HepG2 (cell line): Measurements from ENCODE around the gene PRR19. TPM values are rescaled to one million over a fixed set of nuclear protein-coding genes. Genes with fewer than 3 reads are reported as not detected.

Experiments
- CBX1 ChIP-seq: IDR thresholded peaks from one replicate; pipeline ENCODE4 v1.6.1; 2016; ENCODE audit warnings: antibody characterized with exemption, low read depth
- CEBPB ChIP-seq: IDR thresholded peaks from 2 replicates; pipeline ENCODE4 v1.6.1; 2011; ENCODE audit warnings: low read depth, low read length, improper control_type of control experiment, borderline replicate concordance
- CHCHD3 ChIP-seq: sonication (generic); formaldehyde crosslinking; IDR thresholded peaks from 2 replicates; pipeline ENCODE4 v1.8.0; 2022; ENCODE audit warnings: mild to moderate bottlenecking, missing genetic modification reagents, moderate library complexity
- ELF4 ChIP-seq: sonication (generic); formaldehyde crosslinking; IDR thresholded peaks from 2 replicates; pipeline ENCODE4 v1.5.0; 2020; ENCODE audit warnings: missing genetic modification reagents, mild to moderate bottlenecking, moderate library complexity, borderline replicate concordance
- IRF2 ChIP-seq: IDR thresholded peaks from 2 replicates; pipeline ENCODE4 v1.6.1; 2018; ENCODE audit warnings: missing genetic modification reagents, missing compliant biosample characterization
- KLF11 ChIP-seq: IDR thresholded peaks from 2 replicates; pipeline ENCODE4 v1.6.1; 2016; ENCODE audit warnings: missing compliant biosample characterization
- MAF1 ChIP-seq: sonication (generic); formaldehyde crosslinking; IDR thresholded peaks from 2 replicates; pipeline ENCODE4 v1.5.0; 2020; ENCODE audit warnings: missing genetic modification reagents, borderline replicate concordance
- MEIS1 ChIP-seq: sonication (generic); formaldehyde crosslinking; IDR thresholded peaks from 2 replicates; pipeline ENCODE4 v1.9.0; 2021; ENCODE audit warnings: mild to moderate bottlenecking, missing genetic modification reagents, moderate library complexity, borderline replicate concordance
- PAF1 ChIP-seq: IDR thresholded peaks from 2 replicates; pipeline ENCODE4 v1.6.1; 2016; ENCODE audit warnings: missing genetic modification reagents, missing compliant biosample characterization
- RAD21 ChIP-seq: fragments of 450-650 bp; formaldehyde crosslinking; IDR thresholded peaks from 2 replicates; pipeline ENCODE4 v1.5.0; 2020; ENCODE audit warnings: mild to moderate bottlenecking
- TBL1XR1 ChIP-seq: fragments of 150-350 bp; IDR thresholded peaks from 2 replicates; pipeline ENCODE4 v1.6.1; 2014; ENCODE audit warnings: borderline replicate concordance, low read length; ENCODE audit not compliant: partially characterized antibody
- TCF7 ChIP-seq: sonication (generic); IDR thresholded peaks from 2 replicates; pipeline ENCODE4 v1.6.1; 2016; ENCODE audit warnings: antibody characterized with exemption, low read depth
- THYN1 ChIP-seq: sonication (generic); formaldehyde crosslinking; IDR thresholded peaks from 2 replicates; pipeline ENCODE4 v1.8.1; 2023; ENCODE audit warnings: low read depth, mild to moderate bottlenecking, moderate library complexity, missing genetic modification reagents, borderline replicate concordance
- ZBTB3 ChIP-seq: sonication (generic); formaldehyde crosslinking; IDR thresholded peaks from 2 replicates; pipeline ENCODE4 v1.4.0; 2020; ENCODE audit warnings: low read depth, mild to moderate bottlenecking, moderate library complexity, missing genetic modification reagents, borderline replicate concordance
- ZNF143 ChIP-seq: sonication (generic); formaldehyde crosslinking; IDR thresholded peaks from 2 replicates; pipeline ENCODE4 v1.4.0; 2020; ENCODE audit warnings: missing genetic modification reagents
- ZNF20 ChIP-seq: sonication (generic); formaldehyde crosslinking; IDR thresholded peaks from 2 replicates; pipeline ENCODE4 v1.4.0; 2020; ENCODE audit warnings: mild to moderate bottlenecking, moderate library complexity, missing genetic modification reagents
- ZNF251 ChIP-seq: sonication (generic); formaldehyde crosslinking; IDR thresholded peaks from 2 replicates; pipeline ENCODE4 v1.9.0; 2021; ENCODE audit warnings: mild to moderate bottlenecking, missing genetic modification reagents
- ZNF510 ChIP-seq: sonication (generic); formaldehyde crosslinking; IDR thresholded peaks from 2 replicates; pipeline ENCODE4 v1.4.0; 2020; ENCODE audit warnings: low read depth, mild to moderate bottlenecking, missing genetic modification reagents
- ZNF577 ChIP-seq: sonication (generic); formaldehyde crosslinking; IDR thresholded peaks from 2 replicates; pipeline ENCODE4 v1.4.0; 2020; ENCODE audit warnings: mild to moderate bottlenecking, low read depth, missing genetic modification reagents, borderline replicate concordance
- polyA plus RNA-seq, 8 experiments: library from polyadenylated mRNA; depleted of rRNA in 3 of 8; stranded (reverse) in 7 of 8; unstranded in 1 of 8; fragments of >200 nt; fragmentation: Illumina TruSeq in 4 of 8; extraction: Trizol in 4 of 8; gene quantifications; 2 replicates each; pipeline versions ENCODE4 v1.2.1 to v1.2.3, GENCODE V29; 2011 to 2016; ENCODE audit warnings: low read depth in 4 of 8, missing spikeins in 1 of 8, mixed read lengths in 1 of 8; ENCODE audit not compliant: insufficient read depth in 1 of 8
- total RNA-seq, 5 experiments: library from RNA; depleted of rRNA; stranded (reverse); fragments of >200 nt; fragmentation: Illumina TruSeq; extraction: Trizol; gene quantifications; 2 replicates each; pipeline ENCODE4 v1.2.3, GENCODE V29; 2016; ENCODE audit warnings: low read depth in 1 of 5
- TF ChIP-seq, protein P1 (sequence below): sonication (generic); formaldehyde crosslinking; IDR thresholded peaks from 2 replicates; pipeline ENCODE4 v1.8.0; 2022; ENCODE audit warnings: mild to moderate bottlenecking, missing genetic modification reagents, borderline replicate concordance
- TF ChIP-seq, protein P2 (sequence below): sonication (generic); formaldehyde crosslinking; IDR thresholded peaks from 2 replicates; pipeline ENCODE4 v1.8.0; 2022; ENCODE audit warnings: missing genetic modification reagents, mild to moderate bottlenecking, borderline replicate concordance
- TF ChIP-seq, protein P3 (sequence below): sonication (generic); formaldehyde crosslinking; conservative IDR thresholded peaks from 2 replicates; pipeline ENCODE4 v1.4.0; 2020; ENCODE audit warnings: missing genetic modification reagents
- TF ChIP-seq, protein P4 (sequence below): sonication (generic); formaldehyde crosslinking; IDR thresholded peaks from 2 replicates; pipeline ENCODE4 v1.5.0; 2020; ENCODE audit warnings: mild to moderate bottlenecking, missing genetic modification reagents, moderate library complexity

Gene PRR19
- total and polyA plus RNA-seq, 2 of the 13 experiments (the other 11 are each of a cell fraction or from before 2014, with no cell fraction given): 0.21 to 0.33 TPM

DNA sequence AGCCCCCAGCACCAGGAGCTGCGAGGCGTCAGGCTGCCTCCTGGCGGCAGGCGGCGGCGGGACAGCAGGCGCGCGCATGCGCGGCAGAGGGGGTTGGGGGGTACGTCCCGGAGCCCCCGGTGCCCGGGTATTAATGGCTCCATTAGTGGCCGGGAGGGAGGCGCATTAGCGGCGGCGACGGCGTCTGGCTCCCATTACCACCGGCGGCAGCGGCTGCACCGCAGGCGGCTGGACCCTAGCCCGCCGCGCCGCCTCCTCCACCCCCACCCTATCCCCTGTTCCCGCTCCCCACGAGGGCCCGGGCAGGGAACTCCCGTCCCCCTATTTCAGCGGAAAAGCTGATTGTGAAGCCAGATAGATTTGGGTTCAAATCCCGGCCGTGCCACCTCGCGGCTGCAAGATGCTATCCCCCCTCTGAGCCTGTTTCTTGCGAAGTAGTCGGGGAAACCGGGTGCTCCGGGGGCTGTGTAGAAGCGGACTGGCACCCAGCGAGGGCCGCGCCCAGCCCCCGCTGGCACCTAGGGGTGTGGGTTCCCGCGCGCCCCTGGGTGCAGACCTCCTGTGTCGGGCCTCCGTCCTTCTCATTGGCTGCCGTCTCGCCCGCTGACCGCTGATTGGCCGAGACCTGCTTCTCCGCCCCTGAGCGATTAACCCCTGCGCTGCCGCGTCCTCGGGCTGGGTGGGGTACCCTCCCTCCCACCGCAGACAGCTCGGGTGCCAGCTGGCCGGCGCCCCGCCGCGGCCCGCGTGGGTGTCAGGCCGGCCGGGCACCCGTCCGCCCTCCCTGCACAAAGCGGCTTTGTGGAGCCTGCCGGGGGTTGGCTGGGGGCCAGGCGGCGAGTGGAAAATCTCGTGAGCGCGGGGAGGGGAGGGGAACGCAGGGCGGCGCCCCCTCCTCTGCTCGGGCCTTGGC, 21.8 kb upstream of the PRR19 start (continued):
- TF ChIP-seq ZBTB3 (CRISPR knock-in tag): no peak
- TF ChIP-seq ELF4 (CRISPR knock-in tag): no peak
- TF ChIP-seq KLF11 (CRISPR knock-in tag): no peak
- TF ChIP-seq, protein P1, sequence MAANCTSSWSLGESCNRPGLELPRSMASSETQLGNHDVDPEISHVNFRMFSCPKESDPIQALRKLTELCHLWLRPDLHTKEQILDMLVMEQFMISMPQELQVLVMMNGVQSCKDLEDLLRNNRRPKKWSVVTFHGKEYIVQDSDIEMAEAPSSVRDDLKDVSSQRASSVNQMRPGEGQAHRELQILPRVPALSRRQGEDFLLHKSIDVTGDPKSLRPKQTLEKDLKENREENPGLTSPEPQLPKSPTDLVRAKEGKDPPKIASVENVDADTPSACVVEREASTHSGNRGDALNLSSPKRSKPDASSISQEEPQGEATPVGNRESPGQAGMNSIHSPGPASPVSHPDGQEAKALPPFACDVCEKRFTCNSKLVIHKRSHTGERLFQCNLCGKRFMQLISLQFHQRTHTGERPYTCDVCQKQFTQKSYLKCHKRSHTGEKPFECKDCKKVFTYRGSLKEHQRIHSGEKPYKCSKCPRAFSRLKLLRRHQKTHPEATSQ (CRISPR knock-in tag): 0 out of 2 replicates have a peak, but pooled peaks have one; percentile 50
- TF ChIP-seq CHCHD3 (CRISPR knock-in tag): no peak
- TF ChIP-seq TCF7: no peak
- no peak for TF ChIP-seq PAF1
- TF ChIP-seq ZNF20 (CRISPR knock-in tag): no peak
- TF ChIP-seq TBL1XR1: peak; percentile 32
- no peak for TF ChIP-seq CEBPB
- 0 out of 2 replicates have a peak, but pooled peaks have one; percentile 41 for TF ChIP-seq MAF1
- TF ChIP-seq, protein P2, sequence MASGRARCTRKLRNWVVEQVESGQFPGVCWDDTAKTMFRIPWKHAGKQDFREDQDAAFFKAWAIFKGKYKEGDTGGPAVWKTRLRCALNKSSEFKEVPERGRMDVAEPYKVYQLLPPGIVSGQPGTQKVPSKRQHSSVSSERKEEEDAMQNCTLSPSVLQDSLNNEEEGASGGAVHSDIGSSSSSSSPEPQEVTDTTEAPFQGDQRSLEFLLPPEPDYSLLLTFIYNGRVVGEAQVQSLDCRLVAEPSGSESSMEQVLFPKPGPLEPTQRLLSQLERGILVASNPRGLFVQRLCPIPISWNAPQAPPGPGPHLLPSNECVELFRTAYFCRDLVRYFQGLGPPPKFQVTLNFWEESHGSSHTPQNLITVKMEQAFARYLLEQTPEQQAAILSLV: peak; percentile 26; the same call in 1 of the 2 replicates
- no peak for TF ChIP-seq CBX1
- TF ChIP-seq IRF2: no peak
- 0 out of 2 replicates have a peak, but pooled peaks have one; percentile 23 for TF ChIP-seq THYN1 (CRISPR knock-in tag)
- TF ChIP-seq ZNF143: peak; percentile 7; the same call in 1 of the 2 replicates
- TF ChIP-seq, protein P3, sequence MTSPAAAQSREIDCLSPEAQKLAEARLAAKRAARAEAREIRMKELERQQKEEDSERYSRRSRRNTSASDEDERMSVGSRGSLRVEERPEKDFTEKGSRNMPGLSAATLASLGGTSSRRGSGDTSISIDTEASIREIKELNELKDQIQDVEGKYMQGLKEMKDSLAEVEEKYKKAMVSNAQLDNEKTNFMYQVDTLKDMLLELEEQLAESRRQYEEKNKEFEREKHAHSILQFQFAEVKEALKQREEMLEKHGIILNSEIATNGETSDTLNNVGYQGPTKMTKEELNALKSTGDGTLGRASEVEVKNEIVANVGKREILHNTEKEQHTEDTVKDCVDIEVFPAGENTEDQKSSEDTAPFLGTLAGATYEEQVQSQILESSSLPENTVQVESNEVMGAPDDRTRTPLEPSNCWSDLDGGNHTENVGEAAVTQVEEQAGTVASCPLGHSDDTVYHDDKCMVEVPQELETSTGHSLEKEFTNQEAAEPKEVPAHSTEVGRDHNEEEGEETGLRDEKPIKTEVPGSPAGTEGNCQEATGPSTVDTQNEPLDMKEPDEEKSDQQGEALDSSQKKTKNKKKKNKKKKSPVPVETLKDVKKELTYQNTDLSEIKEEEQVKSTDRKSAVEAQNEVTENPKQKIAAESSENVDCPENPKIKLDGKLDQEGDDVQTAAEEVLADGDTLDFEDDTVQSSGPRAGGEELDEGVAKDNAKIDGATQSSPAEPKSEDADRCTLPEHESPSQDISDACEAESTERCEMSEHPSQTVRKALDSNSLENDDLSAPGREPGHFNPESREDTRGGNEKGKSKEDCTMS (CRISPR knock-in tag): no peak
- TF ChIP-seq RAD21: peak; percentile 89
- TF ChIP-seq ZNF251 (CRISPR knock-in tag): no peak
- no peak for TF ChIP-seq MEIS1
- TF ChIP-seq, protein P4, sequence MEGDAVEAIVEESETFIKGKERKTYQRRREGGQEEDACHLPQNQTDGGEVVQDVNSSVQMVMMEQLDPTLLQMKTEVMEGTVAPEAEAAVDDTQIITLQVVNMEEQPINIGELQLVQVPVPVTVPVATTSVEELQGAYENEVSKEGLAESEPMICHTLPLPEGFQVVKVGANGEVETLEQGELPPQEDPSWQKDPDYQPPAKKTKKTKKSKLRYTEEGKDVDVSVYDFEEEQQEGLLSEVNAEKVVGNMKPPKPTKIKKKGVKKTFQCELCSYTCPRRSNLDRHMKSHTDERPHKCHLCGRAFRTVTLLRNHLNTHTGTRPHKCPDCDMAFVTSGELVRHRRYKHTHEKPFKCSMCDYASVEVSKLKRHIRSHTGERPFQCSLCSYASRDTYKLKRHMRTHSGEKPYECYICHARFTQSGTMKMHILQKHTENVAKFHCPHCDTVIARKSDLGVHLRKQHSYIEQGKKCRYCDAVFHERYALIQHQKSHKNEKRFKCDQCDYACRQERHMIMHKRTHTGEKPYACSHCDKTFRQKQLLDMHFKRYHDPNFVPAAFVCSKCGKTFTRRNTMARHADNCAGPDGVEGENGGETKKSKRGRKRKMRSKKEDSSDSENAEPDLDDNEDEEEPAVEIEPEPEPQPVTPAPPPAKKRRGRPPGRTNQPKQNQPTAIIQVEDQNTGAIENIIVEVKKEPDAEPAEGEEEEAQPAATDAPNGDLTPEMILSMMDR (CRISPR knock-in tag): peak; percentile 90
- no peak for TF ChIP-seq ZNF510 (CRISPR knock-in tag)
- no peak for TF ChIP-seq ZNF577
